H1 (cell line): ENCODE measurements around the gene MACROH2A1. TPM values are rescaled to one million over a fixed set of nuclear protein-coding genes. Genes with fewer than 3 reads are reported as not detected.

Source experiments
- EP300 ChIP-seq, 2 experiments: IDR thresholded peaks; 1 replicate in 1 of 2; 2 replicates in 1 of 2; pipeline ENCODE4 v1.6.1; 2011 to 2012; ENCODE audit warnings: low read depth in 2 of 2, low read length in 2 of 2, mild to moderate bottlenecking in 2 of 2, borderline replicate concordance in 1 of 2, inconsistent platforms in 1 of 2, moderate library complexity in 1 of 2
- RXRA ChIP-seq: IDR thresholded peaks from 2 replicates; pipeline ENCODE4 v1.6.1; 2011; ENCODE audit warnings: low read depth, mild to moderate bottlenecking, low read length, moderate library complexity; ENCODE audit not compliant: insufficient read depth
- polyA plus RNA-seq, 7 experiments: library from polyadenylated mRNA; depleted of rRNA in 3 of 7; stranded (reverse) in 5 of 7; unstranded in 2 of 7; fragments of >200 nt in 5 of 7; fragments of 200-250 nt in 2 of 7; gene quantifications; 1 replicate in 5 of 7; 2 replicates in 1 of 7; 4 replicates in 1 of 7; pipeline versions ENCODE4 v1.2.1 to v1.2.3, GENCODE V29; 2011 to 2013; ENCODE audit warnings: missing spikeins in 2 of 7, mixed read lengths in 2 of 7
- total RNA-seq: library from RNA; stranded (reverse); fragmentation: NEBNext Ultra II Directional; extraction: Animal tissue kit (Norgen Biotek cat#: 25700); gene quantifications from 2 replicates; pipeline ENCODE4 v1.2.1, GENCODE V29; 2021

Gene MACROH2A1
- total and polyA plus RNA-seq, 2 of the 8 experiments (the other 6 are each of a cell fraction or from before 2014, with no cell fraction given): 60.0 to 92.3 TPM

- TF ChIP-seq EP300 (IDR thresholded peaks at IDR 0.05; ENCODE audit: borderline replicate concordance in 1 of 2, low read depth in 2 of 2, low read length in 2 of 2) (no peak), RXRA (no peak)
These were observed 104.2 kb downstream of the MACROH2A1 start (continued) for GRCh38 chr5:135294793-135295192.
